ENCODE results near the gene MPND. TPM values are rescaled to one million over a fixed set of nuclear protein-coding genes. Genes with fewer than 3 reads are reported as not detected.
A peak's percentile ranks its signal among the peaks of the same experiment; 100 is the strongest.

Gene MPND
- total RNA-seq, 1 donor from 2014 or later = 42.4 TPM

- Mint-ChIP-seq H3K27ac (no peak within 1 kb of the TSS), H3K27me3 (ENCODE audit: low read depth) (no peaks in the 10 kb centered on the region), H3K4me3 (peak within 1 kb of the TSS; percentile 59), H3K4me1 (peaks cover 6% of the 10 kb centered on the region), H3K36me3 (peaks cover 3% of the 10 kb centered on the region), H3K9me3 (no peaks in the 10 kb centered on the region)
- TF ChIP-seq CTCF (IDR thresholded peaks at IDR 0.05; ENCODE audit: unreplicated experiment) = no peak
- peak in 1 of 2 experiments; percentile 76 for DNase-seq (ENCODE audit: low spot score in 2 of 2, unreplicated experiment in 2 of 2)
Observed at GRCh38 chr19:4304538-4305256, 38.7 kb upstream of the MPND start, which contains the start of gene FSD1. FSD1 (plus strand) TSS chr19:4304598; CDS start chr19:4304747, 149 bp downstream.

- peak overlapping the region; percentile 58 for H3K4me3 Mint-ChIP-seq
- no peak for TF ChIP-seq CTCF (IDR thresholded peaks at IDR 0.05; ENCODE audit: unreplicated experiment)
- peaks cover 3% of the 10 kb centered on the region for H3K36me3 Mint-ChIP-seq
- no peak overlapping the region for H3K27ac Mint-ChIP-seq
- no peaks in the 10 kb centered on the region for H3K9me3 Mint-ChIP-seq
- no peak for DNase-seq (ENCODE audit: low spot score in 2 of 2, unreplicated experiment in 2 of 2)
- peaks cover 6% of the 10 kb centered on the region for H3K4me1 Mint-ChIP-seq
- H3K27me3 Mint-ChIP-seq (ENCODE audit: low read depth) = no peaks in the 10 kb centered on the region
Observed at GRCh38 chr19:4305257-4305612, 38.1 kb upstream of the MPND start.

GRCh38 chr19:4305659-4306058 lies 37.7 kb upstream of the MPND start:
- TF ChIP-seq CTCF (IDR thresholded peaks at IDR 0.05; ENCODE audit: unreplicated experiment) = no peak
- peaks cover 6% of the 10 kb centered on the region for H3K4me1 Mint-ChIP-seq
- no peaks in the 10 kb centered on the region for H3K9me3 Mint-ChIP-seq
- no peak overlapping the region for H3K27ac Mint-ChIP-seq
- H3K36me3 Mint-ChIP-seq = peaks cover 3% of the 10 kb centered on the region
- H3K4me3 Mint-ChIP-seq = peak overlapping the region; percentile 58
- no peak for DNase-seq (ENCODE audit: low spot score in 2 of 2, unreplicated experiment in 2 of 2)
- H3K27me3 Mint-ChIP-seq (ENCODE audit: low read depth) = no peaks in the 10 kb centered on the region

- no peak for DNase-seq (ENCODE audit: low spot score in 2 of 2, unreplicated experiment in 2 of 2)
- TF ChIP-seq CTCF (IDR thresholded peaks at IDR 0.05; ENCODE audit: unreplicated experiment) = no peak
- Mint-ChIP-seq H3K27me3 (ENCODE audit: low read depth) (no peaks in the 10 kb centered on the region), H3K4me3 (no peak overlapping the region), H3K9me3 (no peaks in the 10 kb centered on the region), H3K36me3 (peaks cover 6% of the 10 kb centered on the region), H3K4me1 (no peaks in the 10 kb centered on the region), H3K27ac (no peak overlapping the region)
Observed at GRCh38 chr19:4310247-4311121, 32.9 kb upstream of the MPND start.

GRCh38 chr19:4313847-4314490 lies 29.4 kb upstream of the MPND start:
- H3K27ac Mint-ChIP-seq = no peak overlapping the region
- no peaks in the 10 kb centered on the region for H3K4me1 Mint-ChIP-seq
- no peak overlapping the region for H3K4me3 Mint-ChIP-seq
- DNase-seq (ENCODE audit: low spot score in 2 of 2, unreplicated experiment in 2 of 2) = no peak
- peaks cover 2% of the 10 kb centered on the region for H3K9me3 Mint-ChIP-seq
- H3K36me3 Mint-ChIP-seq = peaks cover 13% of the 10 kb centered on the region
- no peaks in the 10 kb centered on the region for H3K27me3 Mint-ChIP-seq (ENCODE audit: low read depth)
- no peak for TF ChIP-seq CTCF (IDR thresholded peaks at IDR 0.05; ENCODE audit: unreplicated experiment)

Data from mesothelial cell of epicardium (in vitro differentiated cells).